ENCODE measurements around the gene NOX5.

- no peak for TF ChIP-seq CTCF (conservative IDR thresholded peaks at IDR 0.05; ENCODE audit: low read depth, low read length)
- TF ChIP-seq RFX5 (IDR thresholded peaks at IDR 0.05; ENCODE audit: low read depth, low read length) = no peak
- no peak for TF ChIP-seq POLR2A (IDR thresholded peaks at IDR 0.05; ENCODE audit: low read depth, low read length)
- no peak for TF ChIP-seq ELK1 (IDR thresholded peaks at IDR 0.05; ENCODE audit: borderline replicate concordance, low read depth, low read length)
- TF ChIP-seq FOS (IDR thresholded peaks at IDR 0.05; ENCODE audit: low read depth, low read length) = no peak
- TF ChIP-seq MAFK (IDR thresholded peaks at IDR 0.05; ENCODE audit: low read depth, low read length) = no peak
- TF ChIP-seq MXI1 (IDR thresholded peaks at IDR 0.05; ENCODE audit: borderline replicate concordance, low read depth, low read length) = no peak
- TF ChIP-seq SMC3 (IDR thresholded peaks at IDR 0.05; ENCODE audit: low read depth, low read length) = no peak
Observed at GRCh38 chr15:69090197-69090948, 75.9 kb downstream of the NOX5 start.
